IMR-90 (cell line): ENCODE results near the gene GADL1. TPM values are rescaled to one million over a fixed set of nuclear protein-coding genes. Genes with fewer than 3 reads are reported as not detected.
A peak's percentile ranks its signal among the peaks of the same experiment; 100 is the strongest.

Source experiments
- ATAC-seq: fragments of 200-7000 bp; cut with Tn5 transposase; 2 replicates; pipeline ENCODE4 v1.9.1; 2020; ENCODE audit warnings: low read depth, mild to moderate bottlenecking, moderate library complexity
- BruUV-seq: library from RNA; stranded (reverse); fragments of 400-500 nt; replicated peaks from 2 replicates; lab custom pipeline; 2021; lab: Mats Ljungman, UMichigan
- CTCF ChIA-PET: fragments of 300-600 bp; formaldehyde crosslinking; extraction: SDS; loops from one replicate; lab custom pipeline; 2021; ENCODE audit warnings: antibody characterized with exemption; lab: Yijun Ruan, JAX
- POLR2A ChIA-PET: fragments of 300-600 bp; sonication (Branson Sonifier 250); formaldehyde crosslinking; loops from one replicate; lab custom pipeline; 2022; ENCODE audit warnings: antibody characterized with exemption; ENCODE audit not compliant: unreplicated experiment; lab: Charles Lee
- DNase-seq: peaks from one replicate; pipeline ENCODE4 v3.0.0; 2013
- H2AFZ ChIP-seq: replicated peaks from 2 replicates; pipeline ENCODE3; 2013; ENCODE audit warnings: low read length, mild to moderate bottlenecking; ENCODE audit not compliant: poor library complexity
- H2AK5ac ChIP-seq: 2 replicates; pipeline ENCODE4 v1.6.1; 2013; ENCODE audit warnings: low read depth, low read length, inconsistent platforms
- H2AK9ac ChIP-seq: replicated peaks from 2 replicates; pipeline ENCODE3; 2013; ENCODE audit warnings: mild to moderate bottlenecking, low read depth, low read length, moderate library complexity; ENCODE audit not compliant: poor library complexity
- H2BK120ac ChIP-seq: 2 replicates; pipeline ENCODE4 v1.6.1; 2013; ENCODE audit warnings: low read depth, low read length, inconsistent platforms
- H2BK15ac ChIP-seq: 3 replicates; pipeline ENCODE4 v1.6.1; 2013; ENCODE audit warnings: low read depth, low read length, inconsistent platforms
- H2BK20ac ChIP-seq: 2 replicates; pipeline ENCODE4 v1.6.1; 2013; ENCODE audit warnings: low read depth, mild to moderate bottlenecking, inconsistent platforms, low read length, moderate library complexity
- H2BK5ac ChIP-seq: 2 replicates; pipeline ENCODE4 v1.6.1; 2013; ENCODE audit warnings: mild to moderate bottlenecking, low read depth, low read length, inconsistent platforms; ENCODE audit not compliant: poor library complexity, severe bottlenecking
- H3K14ac ChIP-seq: replicated peaks from 2 replicates; pipeline ENCODE4 v1.6.1; 2013; ENCODE audit warnings: low read depth, low read length, inconsistent platforms
- H3K18ac ChIP-seq: 2 replicates; pipeline ENCODE4 v1.6.1; 2013; ENCODE audit warnings: low read depth, low read length, control low read depth
- H3K23ac ChIP-seq: 2 replicates; pipeline ENCODE4 v1.6.1; 2013; ENCODE audit warnings: low read depth, low read length, inconsistent platforms
- H3K27ac ChIP-seq: 2 replicates; pipeline ENCODE4 v1.5.1; 2013; ENCODE audit warnings: mild to moderate bottlenecking, control low read depth, low read length; ENCODE audit not compliant: insufficient read depth
- H3K27me3 ChIP-seq: 2 replicates; pipeline ENCODE4 v1.6.1; 2013; ENCODE audit warnings: low read length; ENCODE audit not compliant: control insufficient read depth, insufficient read depth
- H3K36me3 ChIP-seq: 2 replicates; pipeline ENCODE4 v1.6.1; 2013; ENCODE audit warnings: low read length, mixed read lengths; ENCODE audit not compliant: control insufficient read depth, insufficient read depth
- H3K4ac ChIP-seq: 2 replicates; pipeline ENCODE4 v1.6.1; 2013; ENCODE audit warnings: low read depth, low read length, inconsistent platforms
- H3K4me1 ChIP-seq: 2 replicates; pipeline ENCODE4 v1.6.1; 2013; ENCODE audit warnings: low read length, mixed read lengths; ENCODE audit not compliant: control insufficient read depth, insufficient read depth
- H3K4me2 ChIP-seq: 2 replicates; pipeline ENCODE4 v1.6.1; 2013; ENCODE audit warnings: low read depth, mild to moderate bottlenecking, control low read depth, low read length, moderate library complexity
- H3K4me3 ChIP-seq: 2 replicates; pipeline ENCODE4 v1.5.1; 2013; ENCODE audit warnings: low read depth, mild to moderate bottlenecking, control low read depth, low read length, moderate library complexity; ENCODE audit not compliant: insufficient read depth
- H3K56ac ChIP-seq: 2 replicates; pipeline ENCODE4 v1.6.1; 2013; ENCODE audit warnings: low read length, inconsistent platforms; ENCODE audit not compliant: insufficient read depth; ENCODE audit errors: extremely low read depth
- H3K79me1 ChIP-seq, 2 experiments: 2 replicates each; pipeline ENCODE4 v1.6.1; 2013; ENCODE audit warnings: low read length in 2 of 2, inconsistent platforms in 1 of 2, low read depth in 1 of 2
- H3K9ac ChIP-seq: 2 replicates; pipeline ENCODE4 v1.6.1; 2013; ENCODE audit warnings: low read depth, low read length, control low read depth
- H3K9me1 ChIP-seq: 2 replicates; pipeline ENCODE4 v1.6.1; 2013; ENCODE audit warnings: low read length, inconsistent platforms; ENCODE audit not compliant: insufficient read depth
- H3K9me3 ChIP-seq: 2 replicates; pipeline ENCODE4 v1.6.1; 2013; ENCODE audit warnings: low read length; ENCODE audit not compliant: control insufficient read depth, insufficient read depth
- H4K20me1 ChIP-seq: 2 replicates; pipeline ENCODE4 v1.6.1; 2013; ENCODE audit warnings: low read length, inconsistent platforms; ENCODE audit not compliant: insufficient read depth
- H4K5ac ChIP-seq: 2 replicates; pipeline ENCODE4 v1.6.1; 2013; ENCODE audit warnings: mild to moderate bottlenecking, low read depth, low read length, control low read depth
- H4K8ac ChIP-seq, 2 experiments: 2 replicates each; pipeline ENCODE4 v1.6.1; 2013; ENCODE audit warnings: low read depth in 2 of 2, low read length in 2 of 2, control low read depth in 1 of 2, inconsistent platforms in 1 of 2
- H4K91ac ChIP-seq: 2 replicates; pipeline ENCODE4 v1.6.1; 2013; ENCODE audit warnings: low read depth, low read length, inconsistent platforms; ENCODE audit not compliant: insufficient read depth
- CEBPB ChIP-seq: IDR thresholded peaks from 2 replicates; pipeline ENCODE4 v1.6.1; 2012; ENCODE audit warnings: low read depth, low read length, improper control_type of control experiment
- NFE2L2 ChIP-seq: fragments of 150-350 bp; IDR thresholded peaks from 2 replicates; pipeline ENCODE4 v1.6.1; 2016; ENCODE audit warnings: low read depth, mild to moderate bottlenecking, low read length
- POLR2A ChIP-seq: IDR thresholded peaks from 2 replicates; pipeline ENCODE4 v1.6.1; 2012; ENCODE audit warnings: mild to moderate bottlenecking, low read depth, low read length
- USF2 ChIP-seq: fragments of 150-350 bp; IDR thresholded peaks from 2 replicates; pipeline ENCODE4 v1.6.1; 2017; ENCODE audit warnings: mild to moderate bottlenecking, antibody characterized with exemption, low read length, low read depth
- WGBS, 2 experiments: methylation state at CpG; one replicate each; pipeline versions ENCODE4 v1.1.5 to v1.1.7; 2013; ENCODE audit warnings: missing lambda C conversion rate in 2 of 2; ENCODE audit not compliant: insufficient read length in 1 of 2; ENCODE audit errors: extremely low coverage in 2 of 2; 5-methylcytosine and 5-hydroxymethylcytosine counted together
- dilution Hi-C: fragments of 300-500 bp; cut with HindIII; formaldehyde crosslinking; loops from one replicate; pipeline ENCODE4 v1.14.3; 2018; ENCODE audit warnings: low sequenced_read_pairs; ENCODE audit not compliant: unreplicated experiment
- in situ Hi-C: fragments of 300-500 bp; cut with MboI; formaldehyde crosslinking; loops from 3 replicates; pipeline ENCODE4 v1.14.3; 2019; ENCODE audit warnings: low sequenced_read_pairs, inconsistent platforms, mixed read lengths
- intact Hi-C: fragments of 100-400 bp; cut with micrococcal nuclease; formaldehyde crosslinking; loops from 2 replicates; pipeline ENCODE4 v1.10.0; 2022
- polyA plus RNA-seq, 3 experiments: library from polyadenylated mRNA; depleted of rRNA; stranded (reverse); fragments of >200 nt; gene quantifications; 2 replicates each; pipeline ENCODE4 v1.2.3, GENCODE V29; 2012; ENCODE audit warnings: low replicate concordance in 1 of 3
- total RNA-seq: library from RNA; depleted of rRNA; stranded (reverse); fragments of >200 nt; gene quantifications from 2 replicates; pipeline ENCODE4 v1.2.3, GENCODE V29; 2012

GADL1 gene
- total and polyA plus RNA-seq, 2 of the 4 experiments (the other 2 are of a cell fraction): not detected

- H4K5ac ChIP-seq: no peak overlapping the region
- H2AK5ac ChIP-seq: 0 out of 2 replicates have a peak overlapping the region, but pooled peaks have one; percentile 6
- H2AK9ac ChIP-seq: no peak overlapping the region
- H3K9me1 ChIP-seq: peaks cover 3% of the 10 kb centered on the region
- H3K9ac ChIP-seq: no peak overlapping the region
- ChIA-PET POLR2A (no interaction called here), CTCF (no interaction called here)
- H3K4me2 ChIP-seq: no peak overlapping the region
- H3K14ac ChIP-seq: peak overlapping the region; percentile 33; the same call in 1 of the 2 replicates
- no TSS peak for BruUV-seq
- H2BK15ac ChIP-seq: peak overlapping the region; percentile 29; the same call in 1 of the 3 replicates
- intact Hi-C loops: no loop called here
- H3K27me3 ChIP-seq: no peaks in the 10 kb centered on the region
- in situ Hi-C loops: no loop called here
- no peaks in the 10 kb centered on the region for H4K20me1 ChIP-seq
- no peak for DNase-seq
- no peak overlapping the region for H2BK120ac ChIP-seq
- H3K79me1 ChIP-seq: no peaks in the 10 kb centered on the region
- no peak overlapping the region for H2AFZ ChIP-seq
- 0 out of 2 replicates have a peak overlapping the region, but pooled peaks have one; percentile 8 for H2BK20ac ChIP-seq
- H3K4ac ChIP-seq: peak overlapping the region; percentile 28; the same call in 1 of the 2 replicates
- peaks cover 5% of the 10 kb centered on the region for H3K4me1 ChIP-seq
- no peak for ATAC-seq
- no peak overlapping the region for H3K23ac ChIP-seq
- no peak overlapping the region for H3K27ac ChIP-seq
- no peak overlapping the region for H3K4me3 ChIP-seq
- H4K91ac ChIP-seq: no peak overlapping the region
- H3K56ac ChIP-seq: no peak overlapping the region
- dilution Hi-C loops: no loop called here
- H3K18ac ChIP-seq: no peak overlapping the region; the same call in 1 of the 2 replicates
- no peaks in the 10 kb centered on the region for H3K9me3 ChIP-seq
- TF ChIP-seq USF2 (no peak), CEBPB (no peak), POLR2A (no peak), NFE2L2 (no peak)
- no CpG with 5 or more reads among the region's 1 CpG for WGBS, 2 experiments
- no peak overlapping the region for H2BK5ac ChIP-seq
- H3K36me3 ChIP-seq: no peaks in the 10 kb centered on the region
- no peak overlapping the region; a peak in 1 of 4 replicates for H4K8ac ChIP-seq
Observed at GRCh38 chr3:30723211-30723610, 171.2 kb downstream of the GADL1 start.
